H1 (cell line): ENCODE results near the gene MACROH2A1. TPM values are rescaled to one million over a fixed set of nuclear protein-coding genes. Genes with fewer than 3 reads are reported as not detected.

Experiments used
- CTCF ChIA-PET: fragments of 300-600 bp; sonication (Branson Sonifier 250); formaldehyde crosslinking; loops from one replicate; lab custom pipeline; 2021; ENCODE audit not compliant: partially characterized antibody; lab: Charles Lee
- POLR2A ChIA-PET: fragments of 300-600 bp; sonication (Branson Sonifier 250); formaldehyde crosslinking; loops from one replicate; lab custom pipeline; 2021; ENCODE audit warnings: inconsistent platforms; ENCODE audit not compliant: partially characterized antibody; lab: Charles Lee
- DNase-seq, 2 experiments: peaks; one replicate each; pipeline versions ENCODE4 v3.0.0 to v3.0.0-alpha.2; 2010 to 2022; ENCODE audit warnings: low spot score in 2 of 2, low read depth in 1 of 2, mixed read lengths in 1 of 2
- FAIRE-seq: peaks from 2 replicates; lab custom pipeline; 2011; peaks lifted over from hg19 to GRCh38; lab: Jason Lieb, UNC
- H2AFZ ChIP-seq: 2 replicates; pipeline ENCODE4 v1.8.1; 2012; ENCODE audit warnings: low read length, inconsistent platforms
- H2AK5ac ChIP-seq: 2 replicates; pipeline ENCODE4 v1.6.1; 2013; ENCODE audit warnings: low read depth, low read length
- H2BK120ac ChIP-seq: replicated peaks from 2 replicates; pipeline ENCODE3; 2013; ENCODE audit warnings: low read depth, low read length, inconsistent platforms
- H2BK12ac ChIP-seq: 2 replicates; pipeline ENCODE4 v1.6.1; 2013; ENCODE audit warnings: low read depth, low read length
- H2BK15ac ChIP-seq: 2 replicates; pipeline ENCODE4 v1.6.1; 2013; ENCODE audit warnings: low read length
- H2BK20ac ChIP-seq: 2 replicates; pipeline ENCODE4 v1.6.1; 2013; ENCODE audit warnings: low read length
- H2BK5ac ChIP-seq: 2 replicates; pipeline ENCODE4 v1.6.1; 2013; ENCODE audit warnings: low read depth, low read length
- H3K14ac ChIP-seq: 2 replicates; pipeline ENCODE4 v1.6.1; 2013; ENCODE audit warnings: inconsistent platforms; ENCODE audit not compliant: insufficient read length
- H3K18ac ChIP-seq: 2 replicates; pipeline ENCODE4 v1.6.1; 2013; ENCODE audit warnings: low read length; ENCODE audit errors: extremely low read depth
- H3K23ac ChIP-seq: 2 replicates; pipeline ENCODE4 v1.6.1; 2013; ENCODE audit warnings: inconsistent platforms; ENCODE audit not compliant: insufficient read length
- H3K23me2 ChIP-seq: 2 replicates; pipeline ENCODE4 v1.6.1; 2013; ENCODE audit warnings: low read depth, low read length
- H3K27ac ChIP-seq: 2 replicates; pipeline ENCODE4 v1.6.1; 2011; ENCODE audit warnings: low read depth, low read length, inconsistent platforms
- H3K27me3 ChIP-seq, 4 experiments: replicated peaks in 1 of 4; 1 replicate in 1 of 4; 2 replicates in 3 of 4; pipeline versions ENCODE4 v1.6.1 to v1.8.1; 2011 to 2013; ENCODE audit warnings: low read length in 3 of 4, mild to moderate bottlenecking in 3 of 4, inconsistent platforms in 2 of 4, mixed read lengths in 2 of 4, moderate library complexity in 1 of 4; ENCODE audit not compliant: control insufficient read depth in 3 of 4, insufficient read depth in 3 of 4; ENCODE audit errors: extremely low read depth in 1 of 4
- H3K36me3 ChIP-seq, 4 experiments: 2 replicates each; pipeline versions ENCODE4 v1.6.1 to v1.8.1; 2011 to 2013; ENCODE audit warnings: mild to moderate bottlenecking in 4 of 4, low read length in 3 of 4, moderate library complexity in 2 of 4, control low read depth in 1 of 4, inconsistent platforms in 1 of 4; ENCODE audit not compliant: insufficient read depth in 4 of 4, control insufficient read depth in 2 of 4
- H3K4ac ChIP-seq: replicated peaks from 2 replicates; pipeline ENCODE3; 2013; ENCODE audit warnings: low read length, low read depth, mixed read lengths, inconsistent platforms; ENCODE audit not compliant: insufficient read length
- H3K4me1 ChIP-seq, 4 experiments: replicated peaks in 1 of 4; 1 replicate in 1 of 4; 2 replicates in 3 of 4; pipeline versions ENCODE4 v1.6.1 to v1.8.1; 2011 to 2013; ENCODE audit warnings: low read length in 3 of 4, inconsistent platforms in 2 of 4, mixed read lengths in 1 of 4; ENCODE audit not compliant: insufficient read depth in 4 of 4, control insufficient read depth in 3 of 4
- H3K4me2 ChIP-seq, 2 experiments: 2 replicates each; pipeline versions ENCODE4 v1.6.1 to v1.8.1; 2011 to 2013; ENCODE audit warnings: low read depth in 2 of 2, low read length in 2 of 2, control low read depth in 1 of 2, inconsistent platforms in 1 of 2, mild to moderate bottlenecking in 1 of 2; ENCODE audit not compliant: insufficient read depth in 1 of 2
- H3K4me3 ChIP-seq, 4 experiments: fragments of 200-600, 300-600 bp in 1 of 4; sonication (generic), shearing (Covaris generic), sonication (Bioruptor Twin) in 1 of 4; 2 replicates each; pipeline versions ENCODE4 v1.5.1 to v1.8.1; 2011 to 2016; ENCODE audit warnings: low read length in 4 of 4, low read depth in 3 of 4, control low read depth in 2 of 4, inconsistent platforms in 2 of 4, mild to moderate bottlenecking in 2 of 4, mixed read lengths in 1 of 4, moderate library complexity in 1 of 4; ENCODE audit not compliant: insufficient read depth in 2 of 4; ENCODE audit errors: extremely low read depth in 1 of 4
- H3K56ac ChIP-seq: replicated peaks from 2 replicates; pipeline ENCODE3; 2013; ENCODE audit warnings: low read depth, mild to moderate bottlenecking, mixed read lengths, low read length, inconsistent platforms; ENCODE audit not compliant: insufficient read length
- H3K79me1 ChIP-seq: 2 replicates; pipeline ENCODE4 v1.6.1; 2013; ENCODE audit warnings: low read depth, low read length, control low read depth
- H3K79me2 ChIP-seq, 2 experiments: 2 replicates each; pipeline versions ENCODE4 v1.6.1 to v1.8.1; 2012 to 2013; ENCODE audit warnings: low read length in 2 of 2, mild to moderate bottlenecking in 2 of 2, inconsistent platforms in 1 of 2; ENCODE audit not compliant: insufficient read depth in 2 of 2, control insufficient read depth in 1 of 2
- H3K9ac ChIP-seq, 4 experiments: replicated peaks in 1 of 4; 1 replicate in 1 of 4; 2 replicates in 3 of 4; pipeline versions ENCODE4 v1.6.1 to v1.8.1; 2011 to 2013; ENCODE audit warnings: low read depth in 3 of 4, low read length in 3 of 4, control low read depth in 2 of 4, mild to moderate bottlenecking in 2 of 4, moderate library complexity in 2 of 4, inconsistent platforms in 1 of 4; ENCODE audit errors: extremely low read depth in 1 of 4
- H3K9me3 ChIP-seq, 2 experiments: 2 replicates each; pipeline versions ENCODE4 v1.6.1 to v1.8.1; 2012 to 2013; ENCODE audit warnings: mild to moderate bottlenecking in 2 of 2, moderate library complexity in 2 of 2, control low read depth in 1 of 2, inconsistent platforms in 1 of 2, low read depth in 1 of 2, low read length in 1 of 2, mixed read lengths in 1 of 2; ENCODE audit not compliant: insufficient read depth in 2 of 2
- H4K20me1 ChIP-seq, 2 experiments: replicated peaks in 1 of 2; 2 replicates each; pipeline versions ENCODE3 to v1.8.1; 2011 to 2013; ENCODE audit warnings: inconsistent platforms in 2 of 2, low read length in 2 of 2, mild to moderate bottlenecking in 1 of 2; ENCODE audit not compliant: insufficient read depth in 2 of 2, control insufficient read depth in 1 of 2
- H4K5ac ChIP-seq: 2 replicates; pipeline ENCODE4 v1.6.1; 2013; ENCODE audit warnings: low read length, low read depth, mixed read lengths, inconsistent platforms; ENCODE audit not compliant: insufficient read length
- H4K8ac ChIP-seq: 2 replicates; pipeline ENCODE4 v1.8.0; 2013; ENCODE audit warnings: mild to moderate bottlenecking, moderate library complexity, low read length, inconsistent platforms; ENCODE audit not compliant: insufficient read depth; ENCODE audit errors: extremely low read depth
- H4K91ac ChIP-seq: replicated peaks from 2 replicates; pipeline ENCODE3; 2013; ENCODE audit warnings: low read length, mixed read lengths, inconsistent platforms; ENCODE audit not compliant: insufficient read length
- CREB1 ChIP-seq: IDR thresholded peaks from 2 replicates; pipeline ENCODE4 v1.6.1; 2012; ENCODE audit warnings: inconsistent platforms
- CTCF ChIP-seq, 3 experiments: IDR thresholded peaks; 1 replicate in 2 of 3; 2 replicates in 1 of 3; pipeline versions ENCODE4 v1.5.1 to v1.6.1; 2011; ENCODE audit warnings: low read length in 3 of 3, mild to moderate bottlenecking in 3 of 3, inconsistent platforms in 2 of 3, low read depth in 1 of 3, moderate library complexity in 1 of 3; ENCODE audit not compliant: insufficient read depth in 1 of 3; ENCODE audit errors: control extremely low read depth in 1 of 3
- FOSL1 ChIP-seq: IDR thresholded peaks from 2 replicates; pipeline ENCODE4 v1.6.1; 2011; ENCODE audit warnings: mild to moderate bottlenecking, low read depth, low read length, moderate library complexity; ENCODE audit not compliant: insufficient read depth
- KDM4A ChIP-seq: IDR thresholded peaks from one replicate; pipeline ENCODE4 v1.7.1; 2012; ENCODE audit warnings: low read depth, mild to moderate bottlenecking, moderate library complexity, low read length, inconsistent platforms; ENCODE audit not compliant: severe bottlenecking
- PHF8 ChIP-seq: fragments of 200-600 bp; sonication (generic); conservative IDR thresholded peaks from 2 replicates; pipeline ENCODE4 v1.7.1; 2012; ENCODE audit warnings: low read depth, mild to moderate bottlenecking, inconsistent platforms, low read length, moderate library complexity
- RAD21 ChIP-seq, 2 experiments: IDR thresholded peaks in 1 of 2; conservative IDR thresholded peaks in 1 of 2; 2 replicates each; pipeline ENCODE4 v1.6.1; 2011; ENCODE audit warnings: low read depth in 2 of 2, low read length in 2 of 2, improper control_type of control experiment in 1 of 2, inconsistent platforms in 1 of 2, mild to moderate bottlenecking in 1 of 2, moderate library complexity in 1 of 2
- RNF2 ChIP-seq: fragments of 200-900, 300-1000 bp; sonication (generic); IDR thresholded peaks from 2 replicates; pipeline ENCODE4 v1.7.1; 2016; ENCODE audit warnings: borderline replicate concordance, low read depth, mild to moderate bottlenecking, antibody characterized with exemption, low read length; ENCODE audit not compliant: poor library complexity, severe bottlenecking; ENCODE audit errors: missing control alignments
- SIN3A ChIP-seq, 2 experiments: IDR thresholded peaks in 1 of 2; conservative IDR thresholded peaks in 1 of 2; 2 replicates each; pipeline ENCODE4 v1.6.1; 2011 to 2012; ENCODE audit warnings: low read length in 2 of 2, improper control_type of control experiment in 1 of 2, low read depth in 1 of 2, mild to moderate bottlenecking in 1 of 2
- SP4 ChIP-seq: IDR thresholded peaks from 2 replicates; pipeline ENCODE4 v1.6.1; 2012; ENCODE audit warnings: low read length, inconsistent platforms
- ZNF274 ChIP-seq: IDR thresholded peaks from 2 replicates; pipeline ENCODE4 v1.7.0; 2012; ENCODE audit warnings: low read length, borderline replicate concordance; ENCODE audit errors: extremely low read depth
- WGBS, 2 experiments: shearing (Covaris generic) in 1 of 2; methylation state at CpG; one replicate each; pipeline versions ENCODE4 v1.1.6 to v1.1.7; 2013 to 2015; ENCODE audit warnings: low lambda C conversion rate in 2 of 2, mixed read lengths in 2 of 2, inconsistent platforms in 1 of 2, low coverage in 1 of 2, missing lambda C conversion rate in 1 of 2; ENCODE audit not compliant: insufficient replicate concordance in 2 of 2, insufficient coverage in 1 of 2, insufficient read length in 1 of 2; ENCODE audit errors: extremely low coverage in 1 of 2, missing lambda C conversion rate in 1 of 2; 5-methylcytosine and 5-hydroxymethylcytosine counted together
- polyA plus RNA-seq, 7 experiments: library from polyadenylated mRNA; depleted of rRNA in 3 of 7; stranded (reverse) in 5 of 7; unstranded in 2 of 7; fragments of >200 nt in 5 of 7; fragments of 200-250 nt in 2 of 7; gene quantifications; 1 replicate in 5 of 7; 2 replicates in 1 of 7; 4 replicates in 1 of 7; pipeline versions ENCODE4 v1.2.1 to v1.2.3, GENCODE V29; 2011 to 2013; ENCODE audit warnings: missing spikeins in 2 of 7, mixed read lengths in 2 of 7
- total RNA-seq: library from RNA; stranded (reverse); fragmentation: NEBNext Ultra II Directional; extraction: Animal tissue kit (Norgen Biotek cat#: 25700); gene quantifications from 2 replicates; pipeline ENCODE4 v1.2.1, GENCODE V29; 2021

Gene MACROH2A1
- total and polyA plus RNA-seq, 2 of the 8 experiments (the other 6 are each of a cell fraction or from before 2014, with no cell fraction given) = 60.0 to 92.3 TPM

GRCh38 chr5:135339189-135339588, 59.8 kb downstream of the MACROH2A1 start:
- H4K5ac ChIP-seq = no peak overlapping the region
- no peak for FAIRE-seq
- no peak overlapping the region for H2BK20ac ChIP-seq
- no peak overlapping the region for H3K14ac ChIP-seq
- H4K91ac ChIP-seq = no peak overlapping the region
- no peaks in the 10 kb centered on the region for H3K9me3 ChIP-seq
- H3K79me1 ChIP-seq = no peaks in the 10 kb centered on the region
- H2BK15ac ChIP-seq = no peak overlapping the region
- peaks cover 4 to 20% (median 7%) of the 10 kb centered on the region in 4 experiments; a peak in 5 of 8 replicates for H3K36me3 ChIP-seq
- H2BK12ac ChIP-seq = no peak overlapping the region
- no peak overlapping the region for H2AFZ ChIP-seq
- H2AK5ac ChIP-seq = no peak overlapping the region
- H2BK5ac ChIP-seq = no peak overlapping the region
- no peaks in the 10 kb centered on the region for H3K27me3 ChIP-seq
- H3K4me3 ChIP-seq = no peak overlapping the region
- H3K18ac ChIP-seq = no peak overlapping the region
- no peaks in the 10 kb centered on the region for H3K23me2 ChIP-seq
- H3K23ac ChIP-seq = no peak overlapping the region
- POLR2A ChIA-PET = interaction anchor here (1.4 kb wide), 1 partner anchor 16 kb away, joined by 3 read pairs; no protein-coding TSS in a partner anchor
- no peak overlapping the region for H3K27ac ChIP-seq
- H3K4ac ChIP-seq = no peak overlapping the region
- no peak overlapping the region for H4K8ac ChIP-seq
- no peak overlapping the region for H2BK120ac ChIP-seq
- no peak overlapping the region for H3K56ac ChIP-seq
- no peak for DNase-seq
- CTCF ChIA-PET = interaction anchor here (0.6 to 3.7 kb wide), 5 partner anchors 8 to 170 kb away, joined by 3 to 17 read pairs (median 7); no protein-coding TSS in a partner anchor
- 98% methylated on average over 5 of the region's 5 CpGs; no CpG with 5 or more reads in 1 of the 2 experiments for WGBS, 2 experiments
- H3K4me2 ChIP-seq = no peak overlapping the region
- H3K4me1 ChIP-seq = no peaks in the 10 kb centered on the region
- H4K20me1 ChIP-seq = peaks cover 0 to 3% of the 10 kb centered on the region in 2 experiments
- no peaks in the 10 kb centered on the region for H3K79me2 ChIP-seq
- H3K9ac ChIP-seq = no peak overlapping the region
- TF ChIP-seq CREB1 (no peak), CTCF (IDR thresholded peaks at IDR 0.05; ENCODE audit: control extremely low read depth in 1 of 3, insufficient read depth in 1 of 3, low read depth in 1 of 3, low read length in 3 of 3) (no peak), PHF8 (no peak), SIN3A (conservative IDR thresholded peaks at IDR 0.05 in 1 of 2, IDR thresholded peaks at IDR 0.05 in 1 of 2; ENCODE audit: low read depth in 1 of 2, low read length in 2 of 2) (no peak), RNF2 (no peak), KDM4A (no peak), RAD21 (IDR thresholded peaks at IDR 0.05 in 1 of 2, conservative IDR thresholded peaks at IDR 0.05 in 1 of 2; ENCODE audit: low read depth in 2 of 2, low read length in 2 of 2) (no peak), ZNF274 (no peak), SP4 (no peak), FOSL1 (no peak)
